HepG2 (cell line): ENCODE data around the gene SKIC2. TPM values are rescaled to one million over a fixed set of nuclear protein-coding genes. Genes with fewer than 3 reads are reported as not detected.

Source experiments
- ATAD3A ChIP-seq: sonication (generic); formaldehyde crosslinking; IDR thresholded peaks from 2 replicates; pipeline ENCODE4 v1.4.0; 2020; ENCODE audit warnings: missing genetic modification reagents
- GPN1 ChIP-seq: sonication (generic); formaldehyde crosslinking; IDR thresholded peaks from 2 replicates; pipeline ENCODE4 v1.5.1; 2020; ENCODE audit warnings: missing genetic modification reagents, borderline replicate concordance
- ISL2 ChIP-seq: sonication (generic); formaldehyde crosslinking; IDR thresholded peaks from 2 replicates; pipeline ENCODE4 v1.5.0; 2020; ENCODE audit warnings: missing genetic modification reagents
- JARID2 ChIP-seq: sonication (generic); formaldehyde crosslinking; IDR thresholded peaks from 2 replicates; pipeline ENCODE4 v1.8.1; 2023; ENCODE audit warnings: missing genetic modification reagents, inconsistent platforms; ENCODE audit not compliant: insufficient replicate concordance
- PAF1 ChIP-seq: IDR thresholded peaks from 2 replicates; pipeline ENCODE4 v1.6.1; 2016; ENCODE audit warnings: missing genetic modification reagents, missing compliant biosample characterization
- TCF7L2 ChIP-seq: IDR thresholded peaks from 2 replicates; pipeline ENCODE4 v1.6.1; 2011; ENCODE audit warnings: mild to moderate bottlenecking, low read depth, low read length, moderate library complexity
- ZNF354B ChIP-seq: sonication (generic); formaldehyde crosslinking; IDR thresholded peaks from 2 replicates; pipeline ENCODE4 v1.8.0; 2022; ENCODE audit warnings: mild to moderate bottlenecking, missing genetic modification reagents
- ZNF382 ChIP-seq: sonication (generic); formaldehyde crosslinking; IDR thresholded peaks from 2 replicates; pipeline ENCODE4 v1.5.0; 2020; ENCODE audit warnings: missing genetic modification reagents, mild to moderate bottlenecking, borderline replicate concordance
- ZNF451 ChIP-seq: sonication (generic); formaldehyde crosslinking; IDR thresholded peaks from 2 replicates; pipeline ENCODE4 v1.5.0; 2020; ENCODE audit warnings: mild to moderate bottlenecking, missing genetic modification reagents
- ZNF530 ChIP-seq: sonication (generic); formaldehyde crosslinking; IDR thresholded peaks from 2 replicates; pipeline ENCODE4 v1.5.0; 2020; ENCODE audit warnings: low read depth, mild to moderate bottlenecking, missing genetic modification reagents
- ZNF546 ChIP-seq: sonication (generic); formaldehyde crosslinking; conservative IDR thresholded peaks from 2 replicates; pipeline ENCODE4 v1.8.1; 2023; ENCODE audit warnings: mild to moderate bottlenecking, missing genetic modification reagents
- ZNF577 ChIP-seq: sonication (generic); formaldehyde crosslinking; IDR thresholded peaks from 2 replicates; pipeline ENCODE4 v1.4.0; 2020; ENCODE audit warnings: mild to moderate bottlenecking, low read depth, missing genetic modification reagents, borderline replicate concordance
- ZNF678 ChIP-seq: sonication (generic); formaldehyde crosslinking; IDR thresholded peaks from 2 replicates; pipeline ENCODE4 v1.4.0; 2020; ENCODE audit warnings: mild to moderate bottlenecking, missing genetic modification reagents
- ZNF724P ChIP-seq: sonication (generic); formaldehyde crosslinking; IDR thresholded peaks from 2 replicates; pipeline ENCODE4 v1.8.0; 2022; ENCODE audit warnings: missing genetic modification reagents, borderline replicate concordance
- ZNF775 ChIP-seq: sonication (generic); formaldehyde crosslinking; IDR thresholded peaks from 2 replicates; pipeline ENCODE4 v1.4.0; 2020; ENCODE audit warnings: missing genetic modification reagents, mild to moderate bottlenecking, moderate library complexity, borderline replicate concordance
- ZNF780A ChIP-seq: sonication (generic); formaldehyde crosslinking; IDR thresholded peaks from 2 replicates; pipeline ENCODE4 v1.8.0; 2022; ENCODE audit warnings: mild to moderate bottlenecking, missing genetic modification reagents, moderate library complexity
- ZNF782 ChIP-seq: sonication (generic); formaldehyde crosslinking; IDR thresholded peaks from 2 replicates; pipeline ENCODE4 v1.4.0; 2020; ENCODE audit warnings: missing genetic modification reagents, mild to moderate bottlenecking, borderline replicate concordance
- ZSCAN22 ChIP-seq: sonication (generic); formaldehyde crosslinking; IDR thresholded peaks from 2 replicates; pipeline ENCODE4 v1.4.0; 2020; ENCODE audit warnings: mild to moderate bottlenecking, missing genetic modification reagents
- polyA plus RNA-seq, 8 experiments: library from polyadenylated mRNA; depleted of rRNA in 3 of 8; stranded (reverse) in 7 of 8; unstranded in 1 of 8; fragments of >200 nt; fragmentation: Illumina TruSeq in 4 of 8; extraction: Trizol in 4 of 8; gene quantifications; 2 replicates each; pipeline versions ENCODE4 v1.2.1 to v1.2.3, GENCODE V29; 2011 to 2016; ENCODE audit warnings: low read depth in 4 of 8, missing spikeins in 1 of 8, mixed read lengths in 1 of 8; ENCODE audit not compliant: insufficient read depth in 1 of 8
- total RNA-seq, 5 experiments: library from RNA; depleted of rRNA; stranded (reverse); fragments of >200 nt; fragmentation: Illumina TruSeq; extraction: Trizol; gene quantifications; 2 replicates each; pipeline ENCODE4 v1.2.3, GENCODE V29; 2016; ENCODE audit warnings: low read depth in 1 of 5
- TF ChIP-seq, protein P1 (sequence below): sonication (generic); formaldehyde crosslinking; IDR thresholded peaks from 2 replicates; pipeline ENCODE4 v1.8.1; 2023; ENCODE audit warnings: mild to moderate bottlenecking, moderate library complexity, missing genetic modification reagents
- TF ChIP-seq, protein P2 (sequence below): sonication (generic); formaldehyde crosslinking; IDR thresholded peaks from 2 replicates; pipeline ENCODE4 v1.4.0; 2020; ENCODE audit warnings: mild to moderate bottlenecking, missing genetic modification reagents, borderline replicate concordance
- TF ChIP-seq, protein P3 (sequence below): sonication (generic); formaldehyde crosslinking; IDR thresholded peaks from 2 replicates; pipeline ENCODE4 v1.4.0; 2020; ENCODE audit warnings: missing genetic modification reagents
- TF ChIP-seq, protein P4 (sequence below): IDR thresholded peaks from 2 replicates; pipeline ENCODE4 v1.6.1; 2012; ENCODE audit warnings: low read length, improper control_type of control experiment

The SKIC2 gene
- total and polyA plus RNA-seq, 2 of the 13 experiments (the other 11 are each of a cell fraction or from before 2014, with no cell fraction given) = 67.1 to 68.4 TPM

DNA sequence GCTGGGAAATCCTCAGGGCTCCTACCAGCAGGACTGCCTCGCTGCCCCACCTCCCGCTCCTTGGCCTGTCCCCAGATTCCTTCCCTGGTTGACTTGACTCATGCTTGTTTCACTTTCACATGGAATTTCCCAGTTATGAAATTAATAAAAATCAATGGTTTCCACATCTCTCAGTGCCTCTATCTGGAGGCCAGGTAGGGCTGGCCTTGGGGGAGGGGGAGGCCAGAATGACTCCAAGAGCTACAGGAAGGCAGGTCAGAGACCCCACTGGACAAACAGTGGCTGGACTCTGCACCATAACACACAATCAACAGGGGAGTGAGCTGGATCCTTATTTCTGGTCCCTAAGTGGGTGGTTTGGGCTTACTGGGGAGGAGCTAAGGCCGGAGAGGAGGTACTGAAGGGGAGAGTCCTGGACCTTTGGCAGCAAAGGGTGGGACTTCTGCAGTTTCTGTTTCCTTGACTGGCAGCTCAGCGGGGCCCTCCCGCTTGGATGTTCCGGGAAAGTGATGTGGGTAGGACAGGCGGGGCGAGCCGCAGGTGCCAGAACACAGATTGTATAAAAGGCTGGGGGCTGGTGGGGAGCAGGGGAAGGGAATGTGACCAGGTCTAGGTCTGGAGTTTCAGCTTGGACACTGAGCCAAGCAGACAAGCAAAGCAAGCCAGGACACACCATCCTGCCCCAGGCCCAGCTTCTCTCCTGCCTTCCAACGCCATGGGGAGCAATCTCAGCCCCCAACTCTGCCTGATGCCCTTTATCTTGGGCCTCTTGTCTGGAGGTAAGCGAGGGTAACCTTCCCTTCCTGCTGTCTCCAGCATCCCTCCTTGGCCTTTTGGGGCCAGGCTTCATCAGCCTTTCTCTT lies 13.2 kb upstream of the SKIC2 start, which contains the start of gene CFB (continued):
- TF ChIP-seq ZNF775 (CRISPR knock-in tag) (peak; percentile 66; the same call in 1 of the 2 replicates), ZNF382 (no peak), ZNF530 (CRISPR knock-in tag) (no peak), ZNF451 (CRISPR knock-in tag) (peak; percentile 35; the same call in 1 of the 2 replicates), ZSCAN22 (0 out of 2 replicates have a peak, but pooled peaks have one; percentile 69), ZNF546 (CRISPR knock-in tag) (no peak), ZNF782 (CRISPR knock-in tag) (no peak), ZNF724P (CRISPR knock-in tag) (no peak), ATAD3A (no peak), TCF7L2 (no peak), ZNF678 (no peak), ISL2 (peak; percentile 83; the same call in 1 of the 2 replicates), ZNF780A (CRISPR knock-in tag) (peak; percentile 50; the same call in 1 of the 2 replicates), PAF1 (CRISPR knock-in tag) (peak; percentile 65), ZNF577 (CRISPR knock-in tag) (no peak), JARID2 (CRISPR knock-in tag) (peak; percentile 36), ZNF354B (CRISPR knock-in tag) (no peak), GPN1 (CRISPR knock-in tag) (no peak)
- TF ChIP-seq, protein P1, sequence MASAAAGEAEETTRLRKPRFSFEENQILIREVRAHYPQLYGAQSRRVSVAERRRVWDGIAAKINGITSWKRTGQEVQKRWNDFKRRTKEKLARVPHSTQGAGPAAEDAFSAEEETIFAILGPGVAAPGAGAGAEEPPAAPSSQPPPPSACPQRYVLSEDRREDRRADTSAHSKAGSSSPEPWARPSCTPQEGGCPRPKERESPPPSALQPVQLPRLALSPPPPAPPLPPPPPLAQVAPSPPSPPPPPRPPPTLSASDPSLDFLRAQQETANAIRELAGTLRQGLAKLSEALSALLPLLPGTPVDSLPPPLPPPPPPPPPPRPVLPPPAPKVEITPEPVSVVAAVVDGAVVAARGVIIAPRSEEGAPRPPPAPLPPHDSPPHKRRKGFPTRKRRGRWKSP = peak; percentile 87
- TF ChIP-seq, protein P2, sequence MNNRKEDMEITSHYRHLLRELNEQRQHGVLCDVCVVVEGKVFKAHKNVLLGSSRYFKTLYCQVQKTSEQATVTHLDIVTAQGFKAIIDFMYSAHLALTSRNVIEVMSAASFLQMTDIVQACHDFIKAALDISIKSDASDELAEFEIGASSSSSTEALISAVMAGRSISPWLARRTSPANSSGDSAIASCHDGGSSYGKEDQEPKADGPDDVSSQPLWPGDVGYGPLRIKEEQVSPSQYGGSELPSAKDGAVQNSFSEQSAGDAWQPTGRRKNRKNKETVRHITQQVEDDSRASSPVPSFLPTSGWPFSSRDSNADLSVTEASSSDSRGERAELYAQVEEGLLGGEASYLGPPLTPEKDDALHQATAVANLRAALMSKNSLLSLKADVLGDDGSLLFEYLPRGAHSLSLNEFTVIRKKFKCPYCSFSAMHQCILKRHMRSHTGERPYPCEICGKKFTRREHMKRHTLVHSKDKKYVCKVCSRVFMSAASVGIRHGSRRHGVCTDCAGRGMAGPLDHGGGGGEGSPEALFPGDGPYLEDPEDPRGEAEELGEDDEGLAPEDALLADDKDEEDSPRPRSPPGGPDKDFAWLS (CRISPR knock-in tag) = no peak
- TF ChIP-seq, protein P3, sequence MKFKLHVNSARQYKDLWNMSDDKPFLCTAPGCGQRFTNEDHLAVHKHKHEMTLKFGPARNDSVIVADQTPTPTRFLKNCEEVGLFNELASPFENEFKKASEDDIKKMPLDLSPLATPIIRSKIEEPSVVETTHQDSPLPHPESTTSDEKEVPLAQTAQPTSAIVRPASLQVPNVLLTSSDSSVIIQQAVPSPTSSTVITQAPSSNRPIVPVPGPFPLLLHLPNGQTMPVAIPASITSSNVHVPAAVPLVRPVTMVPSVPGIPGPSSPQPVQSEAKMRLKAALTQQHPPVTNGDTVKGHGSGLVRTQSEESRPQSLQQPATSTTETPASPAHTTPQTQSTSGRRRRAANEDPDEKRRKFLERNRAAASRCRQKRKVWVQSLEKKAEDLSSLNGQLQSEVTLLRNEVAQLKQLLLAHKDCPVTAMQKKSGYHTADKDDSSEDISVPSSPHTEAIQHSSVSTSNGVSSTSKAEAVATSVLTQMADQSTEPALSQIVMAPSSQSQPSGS (CRISPR knock-in tag) = peak; percentile 80; the same call in 1 of the 2 replicates
- TF ChIP-seq, protein P4, sequence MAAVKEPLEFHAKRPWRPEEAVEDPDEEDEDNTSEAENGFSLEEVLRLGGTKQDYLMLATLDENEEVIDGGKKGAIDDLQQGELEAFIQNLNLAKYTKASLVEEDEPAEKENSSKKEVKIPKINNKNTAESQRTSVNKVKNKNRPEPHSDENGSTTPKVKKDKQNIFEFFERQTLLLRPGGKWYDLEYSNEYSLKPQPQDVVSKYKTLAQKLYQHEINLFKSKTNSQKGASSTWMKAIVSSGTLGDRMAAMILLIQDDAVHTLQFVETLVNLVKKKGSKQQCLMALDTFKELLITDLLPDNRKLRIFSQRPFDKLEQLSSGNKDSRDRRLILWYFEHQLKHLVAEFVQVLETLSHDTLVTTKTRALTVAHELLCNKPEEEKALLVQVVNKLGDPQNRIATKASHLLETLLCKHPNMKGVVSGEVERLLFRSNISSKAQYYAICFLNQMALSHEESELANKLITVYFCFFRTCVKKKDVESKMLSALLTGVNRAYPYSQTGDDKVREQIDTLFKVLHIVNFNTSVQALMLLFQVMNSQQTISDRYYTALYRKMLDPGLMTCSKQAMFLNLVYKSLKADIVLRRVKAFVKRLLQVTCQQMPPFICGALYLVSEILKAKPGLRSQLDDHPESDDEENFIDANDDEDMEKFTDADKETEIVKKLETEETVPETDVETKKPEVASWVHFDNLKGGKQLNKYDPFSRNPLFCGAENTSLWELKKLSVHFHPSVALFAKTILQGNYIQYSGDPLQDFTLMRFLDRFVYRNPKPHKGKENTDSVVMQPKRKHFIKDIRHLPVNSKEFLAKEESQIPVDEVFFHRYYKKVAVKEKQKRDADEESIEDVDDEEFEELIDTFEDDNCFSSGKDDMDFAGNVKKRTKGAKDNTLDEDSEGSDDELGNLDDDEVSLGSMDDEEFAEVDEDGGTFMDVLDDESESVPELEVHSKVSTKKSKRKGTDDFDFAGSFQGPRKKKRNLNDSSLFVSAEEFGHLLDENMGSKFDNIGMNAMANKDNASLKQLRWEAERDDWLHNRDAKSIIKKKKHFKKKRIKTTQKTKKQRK = no peak
